Spleen (tissue), 11 donors: ENCODE results near the gene GJA4. TPM values are rescaled to one million over a fixed set of nuclear protein-coding genes. Genes with fewer than 3 reads are reported as not detected.

ENCODE experiments used
- DNase-seq: peaks from one replicate; pipeline ENCODE4 v3.0.0-alpha.2; 2020
- H3K27ac ChIP-seq, 8 donors: fragments of 200-600 bp; sonication (generic) in 7 of 8; 1 replicate in 4 of 8; 2 replicates in 4 of 8; pipeline versions ENCODE4 v1.5.0 to v1.8.0; 2016 to 2021; ENCODE audit warnings: inconsistent platforms in 4 of 8, mild to moderate bottlenecking in 4 of 8, moderate library complexity in 1 of 8
- H3K27me3 ChIP-seq, 7 donors: fragments of 200-600 bp; sonication (generic) in 6 of 7; replicated peaks in 1 of 7; 1 replicate in 4 of 7; 2 replicates in 3 of 7; pipeline versions ENCODE4 v1.5.0 to v1.8.0; 2016 to 2021; ENCODE audit warnings: inconsistent platforms in 3 of 7, mild to moderate bottlenecking in 1 of 7
- H3K36me3 ChIP-seq, 6 donors: fragments of 200-600 bp; sonication (generic) in 5 of 6; 1 replicate in 4 of 6; 2 replicates in 2 of 6; pipeline versions ENCODE4 v1.5.0 to v1.8.0; 2016 to 2021; ENCODE audit warnings: inconsistent platforms in 2 of 6
- H3K4me1 ChIP-seq, 6 donors: fragments of 200-600 bp; sonication (generic) in 5 of 6; 1 replicate in 3 of 6; 2 replicates in 3 of 6; pipeline versions ENCODE4 v1.5.0 to v1.8.0; 2016 to 2021; ENCODE audit warnings: inconsistent platforms in 3 of 6
- H3K4me3 ChIP-seq, 8 donors: fragments of 200-600 bp; sonication (generic) in 7 of 8; 1 replicate in 4 of 8; 2 replicates in 4 of 8; pipeline versions ENCODE4 v1.5.0 to v1.8.0; 2016 to 2021; ENCODE audit warnings: inconsistent platforms in 4 of 8, mild to moderate bottlenecking in 4 of 8, moderate library complexity in 2 of 8
- H3K9me3 ChIP-seq, 8 donors: fragments of 200-600 bp; sonication (generic) in 7 of 8; 1 replicate in 4 of 8; 2 replicates in 4 of 8; pipeline versions ENCODE4 v1.5.0 to v1.8.0; 2016 to 2021; ENCODE audit warnings: inconsistent platforms in 4 of 8
- CTCF ChIP-seq, 11 experiments: fragments of 200-600 bp in 7 of 11; fragments of 450-650 bp in 4 of 11; sonication (generic) in 4 of 11; IDR thresholded peaks in 8 of 11; conservative IDR thresholded peaks in 3 of 11; 1 replicate in 7 of 11; 2 replicates in 4 of 11; pipeline versions ENCODE4 v1.4.0 to v1.8.0; 2016 to 2021; ENCODE audit warnings: antibody characterized with exemption in 11 of 11, inconsistent platforms in 4 of 11, mild to moderate bottlenecking in 1 of 11
- POLR2A ChIP-seq, 3 donors: fragments of 450-650 bp; IDR thresholded peaks; one replicate each; pipeline ENCODE4 v1.5.1; 2017; ENCODE audit warnings: antibody characterized with exemption in 3 of 3, mild to moderate bottlenecking in 1 of 3
- POLR2AphosphoS5 ChIP-seq, 3 donors: sonication (generic); formaldehyde crosslinking; IDR thresholded peaks; one replicate each; pipeline ENCODE4 v1.5.1; 2017; ENCODE audit warnings: antibody characterized with exemption in 3 of 3
- WGBS, 5 donors: extraction: QIAGEN DNeasy Blood & Tissue Kit in 3 of 5; methylation state at CpG; one replicate each; pipeline versions ENCODE4 v1.1.5 to v1.1.7; 2013 to 2018; 5-methylcytosine and 5-hydroxymethylcytosine counted together
- intact Hi-C: fragments of 100-400 bp; cut with DNase I; formaldehyde crosslinking; loops from one replicate; pipeline ENCODE4 v1.15.0; 2023; ENCODE audit warnings: low total_unique reads
- polyA plus RNA-seq, 3 donors: library from polyadenylated mRNA; stranded (reverse); fragments of 200-250 nt; gene quantifications; one replicate each; pipeline ENCODE4 v1.2.1, GENCODE V29; 2013
- total RNA-seq, 7 donors: library from RNA; depleted of rRNA in 3 of 7; stranded (reverse); fragments of >200 nt in 3 of 7; fragmentation: NEBNext Ultra II Directional in 4 of 7; extraction: Animal tissue kit (Norgen Biotek cat#: 25700) in 4 of 7; gene quantifications; one replicate each; pipeline versions ENCODE4 v1.1.0 to v1.2.1, GENCODE V29; 2016 to 2021
- donor health status: healthy with polysubstance abuse.
- donor health status: DM: no; HTN: no; CAD: no; lungs with moderate emphysema.
- donor health status: DM: no; HTN: no; CAD: no.
- donor health status: Bipolar disorder and iron deficiency.
- donor health status: healthy.
- donor health status: DM: no; HTN: no; CAD: no.
- donor health status: DM: yes; HTN: yes; CAD: no.

GJA4 gene
- total and polyA plus RNA-seq, 10 donors: 1.3 to 20.6 (median 7.9) TPM

GRCh38 chr1:34745666-34746065, 47.1 kb upstream of the GJA4 start:
- DNase-seq: no peak
- no peaks in the 10 kb centered on the region for H3K9me3 ChIP-seq
- H3K27me3 ChIP-seq: peaks cover 0 to 33% (median 0%) of the 10 kb centered on the region in 7 donors
- TF ChIP-seq CTCF (IDR thresholded peaks at IDR 0.05 in 8 of 11, conservative IDR thresholded peaks at IDR 0.05 in 3 of 11) (no peak), POLR2A (IDR thresholded peaks at IDR 0.05) (no peak), POLR2AphosphoS5 (IDR thresholded peaks at IDR 0.05) (no peak)
- whole genome bisulfite sequencing, 5 donors: 62 to 92% (median 80%) methylated on average over 5 of the region's 5 CpGs
- no peaks in the 10 kb centered on the region for H3K36me3 ChIP-seq
- peaks cover 0 to 6% (median 0%) of the 10 kb centered on the region in 6 donors for H3K4me1 ChIP-seq
- intact Hi-C loops: loop anchor here (10.0 kb wide), 2 partner anchors 281 to 1111 kb away; no protein-coding TSS in a partner anchor
- H3K27ac ChIP-seq: no peak overlapping the region
- no peak overlapping the region for H3K4me3 ChIP-seq

DNA sequence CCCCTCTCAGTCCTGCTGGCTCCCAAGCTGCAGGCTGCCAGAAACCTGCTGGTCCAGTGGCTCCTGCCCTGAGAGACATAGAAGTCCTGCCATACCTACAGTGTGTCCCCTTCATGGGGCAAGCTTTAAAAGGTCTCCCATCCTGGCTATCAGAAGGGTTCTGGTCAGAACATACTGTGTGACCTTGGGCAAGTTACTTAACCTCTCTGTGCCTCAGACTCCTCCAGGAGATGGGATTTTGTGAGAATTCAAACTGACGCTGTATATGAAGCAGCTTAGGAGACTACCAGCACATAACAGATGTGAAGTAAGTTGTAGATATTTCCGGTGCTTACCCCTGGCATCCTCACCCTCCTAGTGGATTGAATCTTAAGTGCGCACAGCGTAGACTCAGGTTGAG, 46.7 kb upstream of the GJA4 start:
- no peaks in the 10 kb centered on the region for H3K9me3 ChIP-seq
- H3K4me1 ChIP-seq: peaks cover 0 to 6% (median 0%) of the 10 kb centered on the region in 6 donors
- TF ChIP-seq POLR2AphosphoS5 (IDR thresholded peaks at IDR 0.05) (no peak), POLR2A (IDR thresholded peaks at IDR 0.05) (no peak), CTCF (IDR thresholded peaks at IDR 0.05 in 8 of 11, conservative IDR thresholded peaks at IDR 0.05 in 3 of 11) (no peak)
- no peak overlapping the region for H3K4me3 ChIP-seq
- no peak for DNase-seq
- H3K27me3 ChIP-seq: peaks cover 0 to 33% (median 0%) of the 10 kb centered on the region in 7 donors
- intact Hi-C loops: loop anchor here (10.0 kb wide), 2 partner anchors 281 to 1111 kb away; no protein-coding TSS in a partner anchor
- no peak overlapping the region for H3K27ac ChIP-seq
- H3K36me3 ChIP-seq: no peaks in the 10 kb centered on the region
- 83 to 93% (median 88%) methylated on average over 4 of the region's 4 CpGs for WGBS, 5 donors

- Histone ChIP-seq H3K27ac (no peak overlapping the region), H3K36me3 (no peaks in the 10 kb centered on the region), H3K4me3 (no peak overlapping the region), H3K4me1 (peaks cover 0 to 6% (median 0%) of the 10 kb centered on the region in 6 donors), H3K9me3 (no peaks in the 10 kb centered on the region), H3K27me3 (peaks cover 0 to 29% (median 0%) of the 10 kb centered on the region in 7 donors)
- no peak for DNase-seq
- WGBS, 5 donors: 68 to 81% (median 75%) methylated on average over 18 of the region's 18 CpGs
- TF ChIP-seq CTCF (IDR thresholded peaks at IDR 0.05 in 8 of 11, conservative IDR thresholded peaks at IDR 0.05 in 3 of 11): no peak
- TF ChIP-seq POLR2AphosphoS5 (IDR thresholded peaks at IDR 0.05): no peak
- TF ChIP-seq POLR2A (IDR thresholded peaks at IDR 0.05): no peak
- intact Hi-C loops: loop anchor here (10.0 kb wide), 2 partner anchors 282 to 1112 kb away; no protein-coding TSS in a partner anchor
These were observed 45.8 kb upstream of the GJA4 start for GRCh38 chr1:34746785-34747637.

GRCh38 chr1:34747638-34747941, 45.2 kb upstream of the GJA4 start:
- H3K27ac ChIP-seq: no peak overlapping the region
- no peak for DNase-seq
- intact Hi-C loops: loop anchor here (10.0 kb wide), 2 partner anchors 283 to 1113 kb away; no protein-coding TSS in a partner anchor
- H3K4me1 ChIP-seq: peaks cover 0 to 3% (median 0%) of the 10 kb centered on the region in 6 donors
- WGBS, 5 donors: 74 to 89% (median 79%) methylated on average over 6 of the region's 6 CpGs
- H3K27me3 ChIP-seq: peaks cover 0 to 23% (median 0%) of the 10 kb centered on the region in 7 donors
- no peaks in the 10 kb centered on the region for H3K36me3 ChIP-seq
- H3K4me3 ChIP-seq: no peak overlapping the region
- no peak for TF ChIP-seq POLR2A (IDR thresholded peaks at IDR 0.05)
- no peak for TF ChIP-seq POLR2AphosphoS5 (IDR thresholded peaks at IDR 0.05)
- no peak for TF ChIP-seq CTCF (IDR thresholded peaks at IDR 0.05 in 8 of 11, conservative IDR thresholded peaks at IDR 0.05 in 3 of 11)
- H3K9me3 ChIP-seq: no peaks in the 10 kb centered on the region
